GM18498 (cell line): Measurements from ENCODE around the gene PEDS1.
"Not testable (repeated sequence)": the region's sequence is repeated elsewhere in the genome, so short reads cannot be mapped to it uniquely, and the experiment has no call there.

Source experiments
- ATAC-seq: cut with Tn5 transposase; IDR thresholded peaks from one replicate; pipeline ENCODE4 v1.9.1; 2021; ENCODE audit warnings: mild to moderate bottlenecking, moderate library complexity; ENCODE audit not compliant: unreplicated experiment

PEDS1 gene

GRCh38 chr20:50115041-50115512 is 38.4 kb downstream of the PEDS1 start:
- no peak for ATAC-seq

DNA sequence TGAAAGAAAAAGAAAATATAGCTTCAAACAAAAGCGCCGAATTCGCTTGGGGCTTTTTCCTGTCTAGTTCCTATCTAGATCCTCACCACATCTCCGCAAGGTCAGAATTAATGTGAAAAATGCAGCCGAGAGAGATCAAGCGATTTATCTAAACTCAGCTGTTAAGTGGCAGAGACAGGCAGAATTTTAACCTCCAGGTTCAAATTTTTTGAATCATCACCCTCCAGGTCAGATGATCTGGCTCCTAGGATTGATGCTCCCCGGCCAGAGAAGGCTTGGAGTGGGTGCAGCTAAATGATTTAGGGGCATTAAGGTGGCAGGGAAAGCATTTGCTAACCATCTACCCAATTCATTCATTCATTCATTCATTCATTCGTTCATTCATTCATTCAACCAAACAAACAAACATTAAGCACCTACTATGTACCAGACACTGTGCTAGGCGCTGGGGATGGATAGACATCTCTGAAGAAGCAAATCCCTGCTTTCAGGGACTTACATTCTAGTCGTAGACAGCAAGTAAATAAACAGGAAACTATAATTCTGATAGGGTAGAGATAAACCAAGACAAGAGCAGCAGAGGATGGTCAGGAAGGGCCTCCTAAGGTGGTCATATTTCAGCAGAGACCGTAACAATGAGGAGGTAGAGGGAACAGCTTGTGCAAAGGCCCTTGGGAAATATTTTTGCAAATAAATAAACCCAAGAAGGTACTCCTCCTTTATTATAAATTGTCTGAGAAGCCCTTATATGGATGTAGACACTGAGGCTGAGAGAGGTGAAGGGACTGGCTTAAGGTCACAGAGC is 39.9 kb downstream of the PEDS1 start:
- ATAC-seq = no peak

DNA sequence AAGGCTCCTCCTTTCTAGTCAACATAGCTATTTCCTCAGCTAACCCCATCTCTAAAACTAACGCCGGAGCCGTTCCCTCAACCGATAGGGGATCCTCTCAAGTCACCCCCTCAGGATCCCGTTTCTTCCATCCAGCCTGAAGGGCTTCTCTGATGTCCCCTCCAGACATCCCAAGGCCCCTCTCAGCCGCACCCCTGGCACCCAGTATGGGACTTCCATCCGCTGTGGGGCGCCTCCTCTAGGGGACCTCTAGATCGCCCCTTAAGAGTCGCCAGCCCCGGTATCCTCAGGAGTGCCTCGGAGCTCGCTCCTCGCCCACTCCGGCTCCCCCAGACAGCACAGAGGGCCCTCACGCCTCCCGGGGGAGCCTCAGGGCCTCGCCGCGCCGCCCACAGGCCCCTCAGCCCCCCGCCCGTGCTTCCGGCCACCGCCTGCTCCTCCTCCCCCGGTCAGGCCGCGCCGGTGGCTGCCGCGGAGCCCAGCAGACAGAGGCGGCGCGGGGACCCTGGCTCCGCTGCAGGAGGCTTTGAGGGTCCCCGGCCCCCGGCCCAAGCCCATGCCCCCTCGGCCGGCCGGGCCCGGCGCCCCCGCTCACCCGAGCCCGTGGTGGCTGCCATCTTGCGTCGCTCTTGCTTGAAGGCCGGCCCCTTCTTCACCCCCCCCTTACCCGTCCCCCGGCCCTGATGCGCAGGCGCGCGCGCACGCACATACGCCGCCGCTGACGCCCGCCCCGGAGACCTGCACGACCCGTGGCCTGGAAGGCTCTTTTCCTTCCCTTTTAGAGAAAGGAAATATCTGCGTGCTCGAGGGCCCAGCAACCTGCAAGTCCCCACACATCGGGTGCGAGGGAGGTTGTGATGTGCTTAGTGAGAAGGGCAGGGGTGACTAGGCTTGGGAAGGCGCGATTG is 40.8 kb downstream of the PEDS1 start, which contains the start of gene UBE2V1:
UBE2V1 (minus strand) TSS at position 639 of the 908 bp plus-strand sequence; CDS start at position 617, 22 bp downstream.
- ATAC-seq = peak; percentile 41

GRCh38 chr20:50111829-50112495 is 41.6 kb downstream of the PEDS1 start:
- no peak for ATAC-seq

GRCh38 chr20:50111120-50111828 is 42.2 kb downstream of the PEDS1 start:
- no peak for ATAC-seq

GRCh38 chr20:50110141-50111047 is 43.1 kb downstream of the PEDS1 start:
- ATAC-seq = peak; percentile 59

DNA sequence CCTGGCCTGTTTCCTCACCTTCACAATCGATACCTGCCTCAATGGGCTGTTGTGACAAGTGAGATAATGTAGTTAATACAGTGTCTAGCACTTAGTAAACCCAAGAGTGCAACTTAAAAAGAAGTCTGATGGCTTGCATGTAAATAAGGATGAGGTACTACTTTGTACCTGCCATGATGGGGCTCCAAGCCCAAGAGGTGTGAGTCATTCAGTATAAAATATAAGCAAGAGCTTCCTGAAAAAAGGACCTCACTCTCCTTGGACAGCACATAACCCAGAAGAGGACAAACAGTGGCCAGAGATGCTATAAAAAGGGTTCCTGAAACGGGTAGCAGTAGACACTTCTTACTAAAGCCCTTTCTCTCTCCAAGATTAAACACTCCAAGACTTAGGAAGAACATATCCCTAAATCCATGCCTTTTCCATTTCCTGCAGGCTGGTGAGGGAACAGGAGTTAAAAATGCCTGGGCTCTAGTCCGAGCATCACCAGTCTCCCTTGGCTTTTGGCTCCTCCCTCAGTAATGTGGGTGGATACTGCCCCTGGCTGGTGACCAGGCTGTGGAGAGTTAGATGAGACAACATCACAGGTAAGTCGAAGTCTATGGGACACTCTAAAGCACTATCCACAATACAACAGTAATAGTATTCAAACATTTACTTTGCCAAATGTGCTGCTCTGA is 44.8 kb downstream of the PEDS1 start:
- no peak for ATAC-seq

- no peak for ATAC-seq
Measured at GRCh38 chr20:50107796-50108331, 45.7 kb downstream of the PEDS1 start.

DNA sequence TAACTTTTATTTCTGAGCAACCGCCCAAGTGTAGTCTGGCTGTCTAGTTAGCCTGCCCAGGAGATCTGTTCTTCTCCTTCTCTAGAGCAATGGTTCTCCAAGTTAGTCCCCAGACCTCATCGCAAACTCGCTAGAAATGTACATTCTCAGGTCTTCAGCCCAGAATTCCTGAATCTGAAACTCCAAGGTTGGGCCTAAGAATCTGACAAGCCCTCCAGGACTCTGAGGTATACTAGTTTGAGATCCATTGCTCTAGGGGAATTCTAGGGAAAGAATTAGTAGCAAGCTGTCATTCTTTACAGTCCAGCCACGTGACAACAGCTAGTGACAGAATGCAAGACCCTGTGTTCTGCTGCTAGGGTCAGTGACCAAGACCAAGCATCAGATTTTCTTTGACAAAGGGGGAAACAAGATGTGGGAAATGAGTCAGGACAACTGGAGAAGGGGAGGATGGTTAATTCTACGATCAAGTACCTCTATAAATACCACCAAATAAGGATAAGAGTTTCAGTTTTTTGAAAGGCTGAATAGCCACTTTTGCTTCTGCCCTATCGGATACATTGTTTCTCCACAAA is 46.4 kb downstream of the PEDS1 start:
- no peak for ATAC-seq

- not testable (repeated sequence) for ATAC-seq
Measured at GRCh38 chr20:50106669-50107068, 46.9 kb downstream of the PEDS1 start.
